Neural cell (in vitro differentiated cells): ENCODE measurements around the gene MAGIX. TPM values are rescaled to one million over a fixed set of nuclear protein-coding genes. Genes with fewer than 3 reads are reported as not detected.

Source experiments
- H2AFZ ChIP-seq: fragments of 200-600, 300-800 bp; sonication (generic), shearing (Covaris generic); 2 replicates; pipeline ENCODE4 v1.6.0; 2014; ENCODE audit warnings: low read depth, mild to moderate bottlenecking, antibody characterized with exemption, low read length, moderate library complexity
- H3F3A ChIP-seq: fragments of 200-600 bp; shearing (Covaris generic); 2 replicates; pipeline ENCODE4 v1.6.1; 2016; ENCODE audit warnings: mild to moderate bottlenecking, moderate library complexity, mixed read lengths, antibody characterized with exemption, low read length; ENCODE audit not compliant: insufficient read depth, poor library complexity, severe bottlenecking
- H3K27ac ChIP-seq: fragments of 200-600, 300-800 bp; sonication (generic), shearing (Covaris generic); 2 replicates; pipeline ENCODE4 v1.5.1; 2014; ENCODE audit warnings: mild to moderate bottlenecking, low read length, moderate library complexity
- H3K27me3 ChIP-seq: fragments of 300-800, 200-600 bp; sonication (generic), shearing (Covaris generic); 2 replicates; pipeline ENCODE4 v1.6.0; 2014; ENCODE audit warnings: mild to moderate bottlenecking, low read depth, low read length, moderate library complexity; ENCODE audit not compliant: insufficient read depth
- H3K36me3 ChIP-seq: fragments of 300-800, 200-600 bp; sonication (generic), shearing (Covaris generic); 2 replicates; pipeline ENCODE4 v1.5.1; 2014; ENCODE audit warnings: mild to moderate bottlenecking, antibody characterized with exemption, low read length, moderate library complexity; ENCODE audit not compliant: insufficient read depth
- H3K4me2 ChIP-seq: fragments of 300-800, 200-600 bp; sonication (generic), shearing (Covaris generic); 2 replicates; pipeline ENCODE4 v1.6.0; 2014; ENCODE audit warnings: mild to moderate bottlenecking, low read length
- H3K4me3 ChIP-seq: fragments of 300-800, 200-600 bp; sonication (generic), shearing (Covaris generic); 2 replicates; pipeline ENCODE4 v1.5.1; 2014; ENCODE audit warnings: mild to moderate bottlenecking, low read length, moderate library complexity
- H3K79me2 ChIP-seq: fragments of 200-600 bp; shearing (Covaris generic); replicated peaks from 2 replicates; pipeline ENCODE4 v1.6.0; 2014; ENCODE audit warnings: mild to moderate bottlenecking, low read length, moderate library complexity; ENCODE audit not compliant: insufficient read depth
- H3K9ac ChIP-seq: fragments of 300-800, 200-600 bp; sonication (generic), shearing (Covaris generic); 2 replicates; pipeline ENCODE4 v1.6.1; 2016; ENCODE audit warnings: mild to moderate bottlenecking, low read length, mixed read lengths
- H3K9me2 ChIP-seq: fragments of 200-600 bp; shearing (Covaris generic); 2 replicates; pipeline ENCODE4 v1.6.1; 2016; ENCODE audit warnings: mild to moderate bottlenecking, low read length, mixed read lengths; ENCODE audit not compliant: insufficient read depth
- H3K9me3 ChIP-seq: fragments of 200-600, 300-800 bp; sonication (generic), shearing (Covaris generic); 2 replicates; pipeline ENCODE4 v1.6.1; 2016; ENCODE audit warnings: mild to moderate bottlenecking, mixed run types, low read length, moderate library complexity, mixed read lengths
- H4K20me1 ChIP-seq: fragments of 200-600 bp; shearing (Covaris generic); 2 replicates; pipeline ENCODE4 v1.6.1; 2016; ENCODE audit warnings: mild to moderate bottlenecking, mixed run types; ENCODE audit not compliant: insufficient read depth
- EP300 ChIP-seq: fragments of 450-650 bp; conservative IDR thresholded peaks from 2 replicates; pipeline ENCODE4 v1.6.1; 2014; ENCODE audit warnings: antibody characterized with exemption, mild to moderate bottlenecking, moderate library complexity; ENCODE audit not compliant: poor library complexity, severe bottlenecking
- EZH2 ChIP-seq: fragments of 200-600, 300-800 bp; shearing (Covaris generic), sonication (generic); IDR thresholded peaks from 2 replicates; pipeline ENCODE4 v1.6.1; 2014; ENCODE audit warnings: antibody characterized with exemption, low read length, borderline replicate concordance, mild to moderate bottlenecking; ENCODE audit not compliant: insufficient read depth, poor library complexity, severe bottlenecking
- MXI1 ChIP-seq: fragments of 450-650 bp; conservative IDR thresholded peaks from 2 replicates; pipeline ENCODE4 v1.6.1; 2014; ENCODE audit warnings: antibody characterized with exemption, mild to moderate bottlenecking; ENCODE audit not compliant: poor library complexity, severe bottlenecking
- POLR2AphosphoS5 ChIP-seq: IDR thresholded peaks from 2 replicates; pipeline ENCODE4 v1.6.1; 2012
- RAD21 ChIP-seq: fragments of 450-650 bp; conservative IDR thresholded peaks from 2 replicates; pipeline ENCODE4 v1.6.1; 2014; ENCODE audit warnings: antibody characterized with exemption, mild to moderate bottlenecking, moderate library complexity
- SMC3 ChIP-seq: fragments of 450-650 bp; conservative IDR thresholded peaks from 2 replicates; pipeline ENCODE4 v1.6.1; 2014; ENCODE audit warnings: antibody characterized with exemption, mild to moderate bottlenecking, moderate library complexity; ENCODE audit not compliant: poor library complexity
- TAF1 ChIP-seq: IDR thresholded peaks from 2 replicates; pipeline ENCODE4 v1.6.1; 2012; ENCODE audit warnings: low read depth
- polyA plus RNA-seq: library from polyadenylated mRNA; depleted of rRNA; stranded (reverse); fragments of >200 nt; gene quantifications from 2 replicates; pipeline ENCODE4 v1.2.3, GENCODE V29; 2014
- TF ChIP-seq, protein P1 (sequence below): IDR thresholded peaks from 2 replicates; pipeline ENCODE4 v1.6.1; 2012; ENCODE audit warnings: borderline replicate concordance
- TF ChIP-seq, protein P2 (sequence below): fragments of 450-650 bp; IDR thresholded peaks from 2 replicates; pipeline ENCODE4 v1.5.1; 2014; ENCODE audit warnings: antibody characterized with exemption, mild to moderate bottlenecking, moderate library complexity; ENCODE audit not compliant: poor library complexity, severe bottlenecking

The MAGIX gene
- polyA plus RNA-seq, 1 donor from 2014 or later = 4.2 TPM

DNA sequence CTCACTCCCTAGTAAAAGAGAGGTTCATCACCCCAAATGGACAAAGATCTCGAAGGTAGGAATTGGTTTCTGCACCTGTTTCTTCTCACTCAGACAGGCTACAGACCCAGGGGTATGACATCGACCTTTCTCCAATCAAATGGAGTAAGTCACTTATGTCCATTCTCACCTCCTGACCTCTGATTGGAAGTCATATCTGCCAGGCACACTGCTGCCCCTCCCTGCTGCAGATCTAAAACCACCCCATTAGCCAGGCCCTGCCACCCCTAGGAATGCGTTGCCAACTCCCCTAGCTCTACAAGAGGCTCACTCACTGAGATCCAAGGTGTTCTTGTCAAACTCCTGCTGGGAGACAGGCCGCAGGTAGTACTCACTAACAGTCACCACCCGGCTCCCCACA, 45.8 kb upstream of the MAGIX start:
- Histone ChIP-seq H3F3A (no peaks in the 10 kb centered on the region), H4K20me1 (no peaks in the 10 kb centered on the region), H3K79me2 (no peaks in the 10 kb centered on the region), H3K4me2 (no peak overlapping the region), H2AFZ (no peak overlapping the region), H3K9ac (no peak overlapping the region), H3K27me3 (no peaks in the 10 kb centered on the region), H3K9me2 (no peaks in the 10 kb centered on the region), H3K4me3 (no peak overlapping the region), H3K36me3 (no peaks in the 10 kb centered on the region), H3K27ac (no peak overlapping the region), H3K9me3 (no peaks in the 10 kb centered on the region)
- TF ChIP-seq SMC3 (no peak), POLR2AphosphoS5 (no peak), MXI1 (no peak), TAF1 (no peak), RAD21 (no peak), EZH2 (no peak)

GRCh38 chrX:49117581-49117980, 45.0 kb upstream of the MAGIX start:
- Histone ChIP-seq H3K9me2 (no peaks in the 10 kb centered on the region), H3F3A (no peaks in the 10 kb centered on the region), H3K27ac (no peak overlapping the region), H3K4me3 (no peak overlapping the region), H3K9me3 (no peaks in the 10 kb centered on the region), H3K79me2 (no peaks in the 10 kb centered on the region), H3K4me2 (no peak overlapping the region), H2AFZ (no peak overlapping the region), H3K36me3 (no peaks in the 10 kb centered on the region), H3K9ac (no peak overlapping the region), H3K27me3 (no peaks in the 10 kb centered on the region), H4K20me1 (no peaks in the 10 kb centered on the region)
- TF ChIP-seq EZH2 = no peak
- TF ChIP-seq, protein P1, sequence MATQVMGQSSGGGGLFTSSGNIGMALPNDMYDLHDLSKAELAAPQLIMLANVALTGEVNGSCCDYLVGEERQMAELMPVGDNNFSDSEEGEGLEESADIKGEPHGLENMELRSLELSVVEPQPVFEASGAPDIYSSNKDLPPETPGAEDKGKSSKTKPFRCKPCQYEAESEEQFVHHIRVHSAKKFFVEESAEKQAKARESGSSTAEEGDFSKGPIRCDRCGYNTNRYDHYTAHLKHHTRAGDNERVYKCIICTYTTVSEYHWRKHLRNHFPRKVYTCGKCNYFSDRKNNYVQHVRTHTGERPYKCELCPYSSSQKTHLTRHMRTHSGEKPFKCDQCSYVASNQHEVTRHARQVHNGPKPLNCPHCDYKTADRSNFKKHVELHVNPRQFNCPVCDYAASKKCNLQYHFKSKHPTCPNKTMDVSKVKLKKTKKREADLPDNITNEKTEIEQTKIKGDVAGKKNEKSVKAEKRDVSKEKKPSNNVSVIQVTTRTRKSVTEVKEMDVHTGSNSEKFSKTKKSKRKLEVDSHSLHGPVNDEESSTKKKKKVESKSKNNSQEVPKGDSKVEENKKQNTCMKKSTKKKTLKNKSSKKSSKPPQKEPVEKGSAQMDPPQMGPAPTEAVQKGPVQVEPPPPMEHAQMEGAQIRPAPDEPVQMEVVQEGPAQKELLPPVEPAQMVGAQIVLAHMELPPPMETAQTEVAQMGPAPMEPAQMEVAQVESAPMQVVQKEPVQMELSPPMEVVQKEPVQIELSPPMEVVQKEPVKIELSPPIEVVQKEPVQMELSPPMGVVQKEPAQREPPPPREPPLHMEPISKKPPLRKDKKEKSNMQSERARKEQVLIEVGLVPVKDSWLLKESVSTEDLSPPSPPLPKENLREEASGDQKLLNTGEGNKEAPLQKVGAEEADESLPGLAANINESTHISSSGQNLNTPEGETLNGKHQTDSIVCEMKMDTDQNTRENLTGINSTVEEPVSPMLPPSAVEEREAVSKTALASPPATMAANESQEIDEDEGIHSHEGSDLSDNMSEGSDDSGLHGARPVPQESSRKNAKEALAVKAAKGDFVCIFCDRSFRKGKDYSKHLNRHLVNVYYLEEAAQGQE = no peak
- TF ChIP-seq, protein P2, sequence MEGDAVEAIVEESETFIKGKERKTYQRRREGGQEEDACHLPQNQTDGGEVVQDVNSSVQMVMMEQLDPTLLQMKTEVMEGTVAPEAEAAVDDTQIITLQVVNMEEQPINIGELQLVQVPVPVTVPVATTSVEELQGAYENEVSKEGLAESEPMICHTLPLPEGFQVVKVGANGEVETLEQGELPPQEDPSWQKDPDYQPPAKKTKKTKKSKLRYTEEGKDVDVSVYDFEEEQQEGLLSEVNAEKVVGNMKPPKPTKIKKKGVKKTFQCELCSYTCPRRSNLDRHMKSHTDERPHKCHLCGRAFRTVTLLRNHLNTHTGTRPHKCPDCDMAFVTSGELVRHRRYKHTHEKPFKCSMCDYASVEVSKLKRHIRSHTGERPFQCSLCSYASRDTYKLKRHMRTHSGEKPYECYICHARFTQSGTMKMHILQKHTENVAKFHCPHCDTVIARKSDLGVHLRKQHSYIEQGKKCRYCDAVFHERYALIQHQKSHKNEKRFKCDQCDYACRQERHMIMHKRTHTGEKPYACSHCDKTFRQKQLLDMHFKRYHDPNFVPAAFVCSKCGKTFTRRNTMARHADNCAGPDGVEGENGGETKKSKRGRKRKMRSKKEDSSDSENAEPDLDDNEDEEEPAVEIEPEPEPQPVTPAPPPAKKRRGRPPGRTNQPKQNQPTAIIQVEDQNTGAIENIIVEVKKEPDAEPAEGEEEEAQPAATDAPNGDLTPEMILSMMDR = no peak
- no peak for TF ChIP-seq RAD21
- TF ChIP-seq MXI1 = no peak
- TF ChIP-seq TAF1 = no peak
- TF ChIP-seq SMC3 = no peak
- no peak for TF ChIP-seq POLR2AphosphoS5
- no peak for TF ChIP-seq EP300

GRCh38 chrX:49120091-49120490, 42.5 kb upstream of the MAGIX start:
- H2AFZ ChIP-seq = no peak overlapping the region
- H3K79me2 ChIP-seq = peaks cover 5% of the 10 kb centered on the region
- no peak overlapping the region for H3K4me2 ChIP-seq
- H3K4me3 ChIP-seq = no peak overlapping the region
- H3K36me3 ChIP-seq = no peaks in the 10 kb centered on the region
- H3F3A ChIP-seq = no peaks in the 10 kb centered on the region
- no peak for TF ChIP-seq POLR2AphosphoS5
- no peak for TF ChIP-seq EP300
- TF ChIP-seq SMC3 = no peak
- no peaks in the 10 kb centered on the region for H3K9me3 ChIP-seq
- H3K27ac ChIP-seq = no peak overlapping the region
- no peaks in the 10 kb centered on the region for H3K27me3 ChIP-seq
- no peaks in the 10 kb centered on the region for H3K9me2 ChIP-seq
- no peaks in the 10 kb centered on the region for H4K20me1 ChIP-seq
- H3K9ac ChIP-seq = no peak overlapping the region
